NCI-H1930 (cell line): ENCODE data around the gene SLC66A3.
A peak's percentile ranks its signal among the peaks of the same experiment; 100 is the strongest.

Source experiments
- DNase-seq, 2 experiments: peaks; one replicate each; lab custom pipeline; 2025; lab: John Stamatoyannopoulos, UW

SLC66A3 gene

DNA sequence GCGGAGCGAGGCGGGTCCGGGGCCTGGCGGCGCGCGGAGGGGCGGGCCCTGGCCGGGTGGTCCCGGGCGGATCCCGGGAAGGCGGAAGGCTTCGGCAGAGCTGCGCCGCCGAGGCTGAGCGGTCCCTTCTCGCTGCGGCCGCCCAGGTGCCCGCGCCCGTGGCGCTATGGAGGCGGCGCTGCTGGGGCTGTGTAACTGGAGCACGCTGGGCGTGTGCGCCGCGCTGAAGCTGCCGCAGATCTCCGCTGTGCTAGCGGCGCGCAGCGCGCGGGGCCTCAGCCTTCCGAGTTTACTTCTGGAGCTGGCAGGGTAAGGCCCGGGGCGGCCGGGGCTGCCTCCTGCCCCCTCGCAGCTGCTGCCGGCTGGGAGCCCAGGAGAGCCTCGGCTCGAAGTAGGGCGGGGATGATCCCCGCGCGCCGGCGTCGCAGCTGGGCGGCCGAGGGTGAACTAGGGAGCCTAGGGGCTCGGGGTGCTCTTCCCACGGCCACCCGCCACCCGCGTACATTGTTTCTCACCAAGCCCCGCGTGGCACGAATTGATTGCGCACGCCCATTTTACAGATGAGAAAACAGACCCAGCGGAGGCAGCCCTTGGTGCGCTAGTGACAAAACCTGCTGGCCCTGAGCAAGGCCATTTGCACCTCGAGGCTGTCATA, at the start of gene SLC66A3:
Gene SLC66A3, plus strand, starts transcription at position 87 of the 655 bp plus-strand sequence. Its CDS starts 80 bp downstream, at position 167.
- peak; percentile 85 to 93 for DNase-seq

DNA sequence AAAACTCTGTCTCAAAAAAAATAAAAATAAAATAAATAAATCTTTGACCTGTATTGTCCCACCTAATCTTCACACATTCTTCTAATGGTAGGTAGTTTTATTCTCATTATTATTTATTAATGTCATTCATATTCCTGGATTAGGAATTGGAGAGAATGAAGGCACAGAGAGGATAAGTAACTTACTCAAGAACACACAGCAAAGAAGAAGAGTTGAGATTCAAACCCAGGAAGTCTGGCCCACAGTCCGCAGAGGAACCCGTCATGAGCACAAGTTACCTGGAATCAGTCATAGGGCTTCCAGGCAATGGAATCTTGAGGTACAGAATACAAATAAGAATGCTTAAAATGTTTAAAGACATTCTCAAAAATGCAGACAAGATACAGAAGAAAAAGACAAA, 46.3 kb upstream of the SLC66A3 start:
- DNase-seq, result no peak

DNA sequence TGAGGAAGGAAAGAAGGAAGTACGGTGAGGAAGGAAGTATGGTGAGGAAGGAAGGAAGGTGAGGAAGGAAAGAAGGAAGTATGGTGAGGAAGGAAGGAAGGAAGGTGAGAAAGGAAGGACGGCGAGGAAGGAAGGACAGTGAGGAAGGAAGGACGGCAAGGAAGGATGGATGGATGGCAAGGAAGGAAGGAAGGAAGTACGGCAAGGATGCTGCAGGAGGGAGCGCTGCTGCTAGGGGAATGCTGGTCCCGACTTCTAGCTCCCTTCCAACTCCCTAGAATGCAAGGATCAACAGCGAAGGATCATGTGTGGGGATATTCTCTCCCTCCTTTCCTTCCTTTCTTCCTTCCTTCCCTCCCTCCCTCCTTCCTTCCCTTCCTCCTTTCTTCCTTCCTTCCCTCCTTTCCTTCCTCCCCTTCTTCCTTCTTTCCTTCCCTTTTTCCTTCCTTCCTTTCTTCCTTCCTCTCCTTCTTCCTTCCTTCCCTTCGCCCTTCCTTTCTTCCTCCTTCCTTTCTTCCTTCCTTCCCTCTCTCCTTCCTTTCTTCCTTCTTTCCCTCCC, 42.3 kb upstream of the SLC66A3 start:
- no peak for DNase-seq

DNA sequence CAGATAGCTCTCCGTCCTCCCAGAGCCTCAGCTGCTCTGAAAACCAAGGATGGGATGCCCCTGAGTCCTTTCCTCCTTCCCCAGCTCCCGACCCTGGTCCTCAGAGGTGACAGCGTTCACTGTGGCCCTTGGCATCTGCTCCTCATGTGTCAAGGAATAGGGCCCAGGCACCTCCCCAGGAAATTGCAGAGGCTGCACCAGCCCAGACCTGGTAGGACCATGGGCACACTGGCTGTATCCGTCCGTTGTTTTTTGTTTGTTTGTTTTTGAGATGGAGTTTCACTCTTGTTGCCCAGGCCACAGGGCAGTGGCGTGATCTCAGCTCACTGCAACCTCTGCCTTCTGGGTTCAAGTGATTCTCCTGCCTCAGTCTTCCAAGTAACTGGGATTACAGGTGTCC, 37.5 kb upstream of the SLC66A3 start:
- no peak for DNase-seq

DNA sequence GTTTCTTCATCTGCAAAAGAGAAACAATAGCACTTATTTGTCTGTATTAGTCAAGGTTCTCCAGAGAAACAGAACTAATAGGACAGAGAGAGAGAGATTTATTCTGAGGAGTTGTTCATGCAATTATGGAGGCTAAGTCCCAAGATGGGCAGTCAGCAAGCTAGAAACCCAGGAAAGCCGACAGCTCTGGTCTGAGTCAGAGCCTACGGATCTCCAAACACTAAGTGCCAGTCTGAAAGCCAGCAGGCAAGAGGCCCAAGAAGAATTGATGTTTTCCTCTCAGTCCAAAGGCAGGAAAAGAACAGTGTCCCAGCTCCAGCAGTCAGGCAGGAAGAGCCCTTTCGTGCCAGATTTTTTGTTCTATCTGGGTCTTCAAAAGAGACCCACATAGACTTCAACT, 36.5 kb upstream of the SLC66A3 start:
- DNase-seq, result no peak

DNA sequence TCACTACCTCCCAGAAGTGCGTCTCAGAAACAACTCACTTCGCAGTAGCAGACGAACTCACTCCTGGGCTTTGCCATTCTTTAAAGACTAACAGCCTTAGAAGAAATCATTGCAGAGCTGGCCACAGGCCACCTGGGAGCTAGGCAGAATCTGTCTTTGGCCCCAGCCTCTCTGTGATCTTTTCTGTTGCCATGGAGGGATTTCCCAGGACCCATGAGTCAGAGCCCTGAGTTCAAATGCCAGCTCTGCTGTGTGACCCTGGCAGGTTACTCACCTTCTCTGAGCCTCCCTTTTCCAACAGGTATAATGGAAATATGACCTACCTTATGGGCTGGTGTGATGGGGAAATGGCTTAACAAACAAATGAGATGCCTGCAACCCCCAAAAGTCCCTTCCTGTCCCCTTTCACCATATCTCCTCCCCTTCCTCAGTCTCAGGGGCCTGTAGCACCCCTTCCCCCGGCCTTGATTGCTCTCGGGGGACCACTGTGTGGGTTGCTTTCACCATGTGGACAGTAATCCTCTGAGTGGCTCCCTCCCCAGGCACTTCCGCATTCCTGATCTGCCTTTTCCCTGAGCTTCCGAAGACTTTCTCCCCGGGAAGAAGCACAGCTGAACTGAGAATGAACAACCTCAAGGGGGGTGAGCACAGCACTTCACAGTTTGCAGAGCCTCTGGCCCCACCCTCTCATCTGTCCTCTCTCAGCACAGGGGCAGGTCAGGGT, 34.0 kb upstream of the SLC66A3 start:
- DNase-seq, result no peak

DNA sequence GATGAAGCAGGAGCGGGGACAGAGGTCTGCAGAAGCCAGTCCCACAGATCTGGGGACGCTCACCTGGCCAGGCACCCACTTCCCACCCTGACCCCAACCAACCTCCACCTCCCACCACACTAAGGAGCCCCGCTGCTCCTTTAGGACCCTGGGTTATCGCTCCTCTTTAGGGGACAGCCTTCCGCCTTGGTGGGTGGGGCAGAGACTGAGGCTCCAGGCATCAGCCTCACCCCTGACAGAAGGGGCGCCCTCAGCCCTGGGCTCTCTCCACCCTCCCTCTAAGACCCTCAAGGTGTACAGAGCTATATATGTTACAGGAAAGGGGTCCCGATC, 33.5 kb upstream of the SLC66A3 start:
- no peak for DNase-seq

DNA sequence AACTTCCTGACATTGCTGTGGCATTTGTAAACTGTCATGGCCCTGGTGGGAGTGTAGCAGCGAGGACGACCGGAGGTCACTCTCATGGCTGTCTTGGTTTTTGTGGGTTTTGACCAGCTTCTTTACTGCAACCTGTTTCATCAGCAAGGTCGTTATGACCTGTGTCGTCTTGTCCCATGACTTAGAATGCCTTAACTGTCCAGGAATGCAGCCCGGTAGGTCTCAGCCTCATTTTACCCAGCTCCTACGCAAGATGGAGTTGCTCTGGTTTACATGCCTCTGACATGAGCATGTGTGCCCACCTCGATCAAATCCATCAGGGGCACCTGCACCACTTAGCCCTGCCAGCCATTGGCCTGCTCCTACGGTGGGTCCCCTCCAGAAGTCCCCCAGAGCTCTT, 32.9 kb upstream of the SLC66A3 start:
- DNase-seq, result no peak

DNA sequence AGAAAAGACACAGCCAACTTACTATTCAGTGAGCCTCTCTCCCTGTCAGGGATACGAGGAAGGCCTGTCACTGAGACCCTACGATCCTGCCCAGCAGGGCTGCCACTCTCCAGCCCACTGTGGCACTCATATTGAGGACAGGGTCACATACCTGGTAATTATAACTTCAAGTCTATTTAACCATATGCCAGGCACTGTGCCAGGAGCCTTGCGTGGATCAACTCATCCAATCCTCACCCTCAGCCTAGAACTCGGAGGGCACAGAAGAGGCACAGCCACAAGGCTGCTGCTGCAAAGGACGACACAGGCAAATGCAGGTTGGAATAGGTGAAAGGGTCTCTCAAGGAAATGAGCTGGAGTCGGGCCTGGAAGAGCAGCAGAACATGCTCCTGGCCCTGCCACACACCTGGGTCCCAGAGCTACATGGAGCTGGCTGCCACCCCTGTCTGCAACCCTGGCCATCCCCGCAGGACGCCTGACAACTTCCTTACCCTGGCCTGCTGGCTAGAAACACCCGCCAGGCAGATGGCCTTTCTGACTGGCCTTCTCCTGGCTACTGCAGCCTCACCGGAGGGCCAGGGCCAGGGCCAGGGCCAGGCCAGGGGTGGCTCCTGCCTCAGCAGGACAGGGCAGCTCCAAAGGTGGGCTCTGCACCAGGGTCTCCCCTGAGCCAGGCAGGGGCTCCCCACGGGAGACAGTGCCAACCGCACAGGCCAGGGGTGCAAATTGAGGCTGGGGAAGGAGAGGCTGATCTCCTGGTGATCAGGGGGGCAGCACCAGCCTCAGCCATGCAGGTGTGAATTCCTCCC, 32.1 kb upstream of the SLC66A3 start:
- no peak for DNase-seq

DNA sequence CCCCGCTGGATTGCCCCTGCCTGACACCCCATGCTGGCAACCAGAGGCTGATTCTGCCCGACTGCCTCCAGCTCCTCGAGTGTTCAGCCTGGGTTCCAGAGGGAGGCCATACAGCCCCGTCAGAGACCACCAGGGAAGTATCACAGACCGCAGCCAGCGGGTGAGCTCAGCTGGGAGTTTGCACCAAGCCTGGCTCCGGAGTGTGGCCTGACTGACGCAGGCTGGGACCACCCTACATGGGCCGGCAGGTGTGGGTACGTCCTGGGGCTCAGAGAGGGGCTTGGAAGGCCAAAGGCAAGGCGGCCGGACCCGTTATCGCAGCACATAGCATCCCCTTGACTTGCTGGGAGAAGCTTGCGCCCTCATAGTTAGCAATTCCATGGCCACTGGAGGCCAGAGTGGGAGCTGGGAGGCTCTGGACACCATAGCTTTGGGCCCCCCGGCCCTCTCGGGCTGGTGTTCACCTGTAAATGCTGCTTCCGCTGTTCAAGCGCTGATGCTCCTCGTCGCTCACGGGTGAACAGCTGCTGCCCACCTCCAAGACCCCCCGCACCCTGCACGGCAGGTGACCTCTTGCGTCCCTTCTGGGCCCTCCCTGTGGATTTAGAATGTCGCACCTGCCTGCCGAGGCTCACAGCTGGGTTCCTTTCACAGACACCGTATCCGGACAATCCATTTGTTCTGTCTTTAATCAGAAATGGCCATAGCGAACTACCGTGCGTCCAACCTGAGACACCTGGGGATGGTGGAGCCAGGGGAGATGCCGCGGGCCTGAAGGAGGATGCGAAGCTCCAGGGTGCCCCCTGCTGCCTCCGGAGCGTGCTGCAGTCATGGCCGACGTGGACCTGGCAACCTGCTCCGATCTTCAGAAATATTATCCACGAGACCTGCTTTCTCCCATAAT, 31.2 kb upstream of the SLC66A3 start:
- peak; percentile 16 to 34 for DNase-seq

DNA sequence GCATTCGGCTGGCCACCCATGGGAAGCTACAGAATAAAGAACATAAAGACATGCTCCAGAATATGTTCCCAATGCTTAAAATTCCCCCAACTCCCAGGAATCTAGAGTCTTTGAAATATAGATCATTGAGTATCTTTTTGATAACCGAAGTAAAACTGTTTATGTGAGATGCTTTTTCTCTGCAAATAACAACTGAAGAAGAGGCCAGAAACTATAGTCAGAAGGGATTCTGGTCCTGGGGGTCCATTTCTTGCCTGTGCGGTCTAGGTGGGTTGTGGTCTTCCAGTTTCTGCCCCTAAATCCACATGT, 30.6 kb upstream of the SLC66A3 start:
- no peak for DNase-seq

DNA sequence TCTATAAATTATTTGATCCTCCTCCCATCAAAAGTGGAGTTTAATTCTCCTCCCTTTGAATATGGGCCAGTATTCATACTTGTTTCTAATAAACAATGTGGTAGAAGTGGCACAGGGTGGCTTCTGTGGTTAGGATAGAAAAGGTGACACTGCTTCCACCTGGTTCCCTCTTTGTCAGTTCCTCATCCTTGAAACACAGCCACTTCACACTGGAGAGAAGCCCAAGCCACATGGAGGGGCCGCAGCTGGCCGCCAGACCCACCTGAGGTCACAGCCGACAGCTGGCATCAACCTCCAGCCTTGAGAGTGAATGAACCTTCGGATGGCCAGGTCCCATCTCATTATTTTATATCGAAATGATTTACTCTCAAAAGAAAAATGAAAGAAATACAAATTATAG, 27.5 kb upstream of the SLC66A3 start:
- no peak for DNase-seq

DNA sequence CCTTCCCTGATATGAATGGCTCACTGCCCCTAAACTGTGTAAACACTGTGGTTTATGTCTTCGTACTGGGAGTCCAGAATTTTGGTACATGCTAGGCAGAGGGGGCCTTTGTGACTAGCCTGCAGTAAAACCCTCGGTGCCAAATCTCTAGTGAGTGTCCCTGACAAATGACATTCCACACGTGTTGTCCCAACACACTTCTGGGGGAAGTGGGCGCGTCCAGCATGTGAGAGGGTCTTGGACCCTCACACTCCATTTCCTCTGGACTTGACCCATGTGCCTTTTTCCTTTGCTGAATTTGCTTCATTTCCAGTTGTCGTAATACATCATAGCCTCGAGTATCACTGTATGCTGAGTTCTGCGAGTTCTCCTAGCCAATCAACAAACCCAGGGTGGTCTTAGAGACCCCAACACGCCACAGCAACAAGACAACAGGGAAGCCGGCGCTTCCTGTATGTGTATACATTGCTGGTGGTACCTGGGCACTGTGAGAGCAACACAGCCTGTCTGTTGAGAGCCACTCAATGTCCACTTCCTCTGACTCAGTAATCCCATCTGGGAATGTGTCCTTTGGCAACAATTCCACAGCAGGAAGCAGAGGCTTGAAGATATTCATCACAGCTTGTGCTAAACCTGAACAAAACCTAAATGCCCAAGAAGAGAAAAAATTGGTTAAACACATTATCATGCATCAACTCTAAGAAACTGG, 26.9 kb upstream of the SLC66A3 start:
- no peak for DNase-seq

DNA sequence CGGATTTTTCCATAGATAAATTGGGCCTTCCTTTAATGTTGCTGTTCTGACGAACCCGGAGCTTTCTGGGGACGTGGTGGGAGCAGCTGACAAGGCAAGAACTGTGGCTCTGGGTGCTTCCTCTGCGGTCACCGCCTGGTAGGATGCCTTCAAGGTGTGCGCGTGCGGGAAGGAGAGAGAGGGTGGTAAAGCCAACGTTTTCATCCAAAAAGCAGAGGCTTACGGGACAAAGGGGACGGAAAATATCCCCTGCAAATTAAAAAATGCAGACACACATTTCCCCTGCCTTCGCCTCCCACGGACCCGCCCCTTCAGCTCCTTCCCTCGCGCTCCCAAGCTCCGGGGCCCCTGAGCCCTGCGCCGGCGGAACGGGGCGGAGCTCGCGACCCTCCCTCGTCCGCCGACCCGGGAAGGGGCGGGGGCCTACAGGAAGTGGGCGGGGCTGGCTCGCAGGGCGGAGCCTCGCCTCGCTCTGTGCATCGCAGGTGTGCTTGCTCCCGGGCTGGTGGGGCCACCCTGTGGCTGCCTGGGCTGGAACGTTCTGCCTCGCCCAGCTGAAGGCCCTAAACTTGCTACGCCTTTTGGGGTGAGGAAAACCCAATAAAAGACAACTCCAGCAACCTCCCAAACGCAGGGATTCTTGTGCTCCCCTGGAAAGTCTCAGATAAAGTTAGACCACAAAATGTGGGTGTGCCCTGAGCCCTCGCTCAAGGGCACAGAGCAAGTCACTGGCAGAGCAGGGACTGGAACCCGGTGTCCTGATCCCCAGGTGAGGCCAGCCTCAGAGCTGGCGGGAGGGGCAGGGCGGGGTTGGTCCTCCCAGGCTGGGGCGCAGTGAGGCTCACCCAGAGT, 25.4 kb upstream of the SLC66A3 start:
- peak; percentile 77 to 85 for DNase-seq

DNA sequence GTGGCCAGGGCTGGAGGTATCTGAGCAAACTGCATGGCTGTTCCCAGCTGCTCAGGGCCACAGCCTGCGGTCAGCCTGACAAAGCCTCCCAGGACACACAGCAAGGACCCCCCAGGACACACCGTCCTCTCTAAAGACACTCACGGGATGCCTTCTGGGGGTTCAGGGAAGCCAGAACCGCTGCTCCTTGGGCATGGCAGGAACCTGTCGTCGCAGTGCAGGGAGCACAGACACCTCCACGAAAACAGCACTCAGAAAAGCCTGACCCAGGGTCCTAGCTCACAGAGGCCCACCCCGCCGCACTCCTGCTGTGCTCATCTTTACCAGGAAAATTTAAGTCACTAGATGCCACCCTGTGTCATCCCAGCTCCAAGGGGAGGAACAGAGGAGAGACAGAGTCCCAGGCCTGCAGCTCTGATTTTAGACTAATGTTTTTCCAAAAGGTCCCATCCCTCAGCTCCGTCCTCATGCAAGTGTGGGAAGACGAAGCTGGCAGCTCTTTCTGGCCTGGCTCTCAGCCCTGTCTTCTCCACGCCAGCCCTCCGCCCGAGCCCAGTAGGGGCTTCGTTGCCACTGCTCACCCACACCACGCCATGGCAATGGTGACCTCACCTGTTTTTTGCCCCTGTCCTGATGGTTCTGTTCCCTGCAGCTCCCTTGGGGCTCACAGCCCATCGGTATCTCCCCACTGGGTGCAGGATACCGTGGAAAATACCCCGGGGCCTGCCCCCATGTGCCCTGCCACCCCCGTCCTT, 23.9 kb upstream of the SLC66A3 start:
- no peak for DNase-seq

DNA sequence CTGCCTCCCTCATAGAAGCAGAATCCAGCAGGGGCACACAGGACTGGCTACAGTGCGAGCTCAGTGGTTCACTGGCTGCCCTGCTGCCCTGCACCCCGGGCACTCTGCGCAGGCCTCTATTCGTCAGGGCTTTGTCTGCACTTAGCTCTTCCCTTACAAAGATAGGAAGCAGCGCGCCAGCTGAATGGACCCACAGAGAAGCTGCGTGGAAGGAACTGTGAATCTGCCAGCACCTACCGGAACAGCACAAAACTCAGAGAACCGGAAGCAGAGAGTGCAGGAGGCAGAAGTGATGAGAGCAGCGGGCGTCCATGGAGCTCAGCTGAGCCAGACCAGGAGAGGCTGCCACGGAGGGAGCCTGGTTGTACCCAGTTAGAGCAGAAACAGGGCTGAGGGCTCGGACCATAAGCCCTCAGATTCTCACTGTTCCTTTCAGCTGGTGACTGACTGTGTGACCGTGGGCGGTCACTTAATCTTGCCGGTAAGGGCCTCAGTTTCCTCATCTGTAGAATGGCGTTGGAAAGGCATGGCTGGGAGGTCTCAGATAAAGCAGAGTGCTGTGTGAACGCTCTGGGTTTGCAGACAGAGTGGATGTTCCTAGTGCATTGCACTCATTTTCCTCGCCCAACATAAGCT, 23.1 kb upstream of the SLC66A3 start:
- no peak for DNase-seq

DNA sequence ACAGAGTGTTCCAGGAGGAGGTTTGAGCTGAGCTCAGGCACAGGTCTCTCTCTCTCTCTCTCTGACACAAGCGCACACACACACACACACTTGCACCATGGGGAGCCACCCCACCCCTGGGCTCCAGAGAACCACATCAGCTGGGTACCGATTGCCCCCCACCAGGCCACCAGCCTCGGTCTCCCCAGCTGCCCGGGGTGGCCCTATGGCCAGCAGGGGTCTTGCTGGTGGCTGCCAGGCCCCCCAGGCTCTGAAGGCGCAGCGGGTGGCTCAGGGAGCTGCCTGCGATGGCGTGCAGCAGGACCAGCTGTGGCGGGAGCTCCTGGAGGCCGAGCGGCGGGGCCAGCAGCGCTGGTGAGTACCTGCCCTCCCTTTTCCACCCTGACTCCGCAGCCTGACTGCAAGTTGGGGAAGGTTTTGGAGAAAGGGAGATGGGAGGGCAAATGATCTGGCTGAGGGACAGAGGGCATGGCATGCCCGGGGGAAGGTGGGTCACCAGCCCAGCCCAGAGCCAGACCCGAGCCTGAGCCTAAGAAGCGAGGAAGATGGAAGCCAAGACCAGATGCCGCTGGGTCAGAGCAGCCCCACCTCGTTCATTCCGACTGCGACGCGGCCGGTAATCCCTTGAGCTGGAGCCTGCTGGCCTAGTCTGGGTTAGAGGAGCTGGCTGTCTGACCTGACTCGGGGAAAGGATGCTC, 21.9 kb upstream of the SLC66A3 start:
- DNase-seq, result no peak

DNA sequence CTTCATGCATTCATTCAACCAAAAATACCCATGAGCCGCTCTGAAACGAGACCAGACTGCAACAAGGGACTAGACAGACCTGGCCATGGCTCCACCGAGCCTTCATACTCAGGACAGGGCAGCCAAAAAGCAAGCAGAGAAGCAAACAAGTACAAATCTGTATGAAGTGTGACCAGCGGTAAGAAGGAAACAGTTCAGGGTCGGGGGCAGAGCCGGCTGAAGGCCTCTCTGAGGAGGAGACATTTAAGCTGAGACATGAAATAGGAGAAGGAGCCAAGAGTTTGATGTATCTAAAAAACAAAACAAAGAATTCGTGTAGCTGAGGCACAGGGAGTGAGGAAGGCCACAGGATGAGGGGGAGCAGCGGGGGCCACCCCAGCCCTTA, 21.3 kb upstream of the SLC66A3 start:
- DNase-seq, result no peak

DNA sequence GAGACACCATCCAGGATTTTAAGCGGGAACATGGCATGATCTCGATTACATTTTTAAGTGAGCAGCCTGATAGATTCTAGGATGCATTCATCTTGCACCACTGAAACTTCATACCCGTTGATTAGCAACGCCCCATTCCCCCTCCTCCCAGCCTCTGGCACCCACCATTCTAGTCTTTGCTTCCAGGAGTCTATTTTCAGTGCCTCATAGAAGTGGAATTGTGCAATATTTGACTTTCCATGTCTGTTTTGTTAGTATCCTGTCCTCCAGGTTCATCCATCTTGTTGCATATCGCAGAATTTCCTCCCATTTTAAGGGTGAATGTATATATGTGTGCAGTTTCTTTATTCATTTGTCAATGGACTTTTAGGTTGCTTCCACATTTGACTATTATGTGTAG, 20.9 kb upstream of the SLC66A3 start:
- no peak for DNase-seq
